ENCODE data around the gene GLI3.

The GLI3 gene

DNA sequence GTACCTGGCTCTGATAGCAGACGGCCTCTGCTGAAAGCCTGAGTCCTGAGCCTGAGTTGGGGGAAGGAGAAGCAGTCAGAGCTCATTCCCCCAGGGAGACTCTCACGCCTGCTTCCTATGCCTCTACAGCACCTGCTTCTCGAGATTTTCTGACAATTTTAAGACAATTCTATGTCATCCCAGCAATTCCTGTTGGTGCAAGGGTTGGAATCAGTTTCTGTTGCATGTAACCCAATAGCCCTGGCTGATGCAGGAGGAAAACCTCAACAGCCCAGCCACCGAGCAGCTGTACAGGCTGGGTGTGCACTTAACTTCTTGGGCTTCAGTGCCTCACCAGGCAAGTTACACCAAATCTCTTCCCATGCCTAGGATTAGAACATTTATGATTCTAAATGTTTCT is 134.7 kb downstream of the GLI3 start:
- no peak for TF ChIP-seq ZNF140 (tag by site-specific recombination; IDR thresholded peaks at IDR 0.05)
- TF ChIP-seq ZFP41 (tag by site-specific recombination; IDR thresholded peaks at IDR 0.05; ENCODE audit: borderline replicate concordance) = no peak
- no peak for TF ChIP-seq ZFP37 (tag by site-specific recombination; IDR thresholded peaks at IDR 0.05)
- no peak for TF ChIP-seq ZNF114 (tag by site-specific recombination; IDR thresholded peaks at IDR 0.05)
- TF ChIP-seq ZNF529 (tag by site-specific recombination; IDR thresholded peaks at IDR 0.05; ENCODE audit: insufficient replicate concordance) = no peak
- no peak for TF ChIP-seq ZNF132 (tag by site-specific recombination; IDR thresholded peaks at IDR 0.05; ENCODE audit: borderline replicate concordance)
- no peak for TF ChIP-seq ZNF2 (tag by site-specific recombination; IDR thresholded peaks at IDR 0.05)
- no peak for TF ChIP-seq IKZF3 (tag by site-specific recombination; IDR thresholded peaks at IDR 0.05)
- TF ChIP-seq ZNF449 (tag by site-specific recombination; IDR thresholded peaks at IDR 0.05) = no peak
- no peak for TF ChIP-seq ZNF48 (tag by site-specific recombination; IDR thresholded peaks at IDR 0.05)
- no peak for TF ChIP-seq KLF1 (tag by site-specific recombination; IDR thresholded peaks at IDR 0.05)
- no peak for TF ChIP-seq ZNF324 (tag by site-specific recombination; IDR thresholded peaks at IDR 0.05)
- CTCF ChIA-PET = no interaction called here
- peaks cover 11% of the 10 kb centered on the region for H3K4me1 ChIP-seq (ENCODE audit: control insufficient read depth, insufficient read depth, low read length)
- no peak overlapping the region for H3K27ac ChIP-seq (ENCODE audit: extremely low read depth, low read depth, low read length)
- no peak overlapping the region for H3K4me3 ChIP-seq (ENCODE audit: low read depth, low read length)
- no peaks in the 10 kb centered on the region for H3K9me3 ChIP-seq (ENCODE audit: control insufficient read depth, insufficient read depth, low read depth, low read length)
- H3K36me3 ChIP-seq (ENCODE audit: control insufficient read depth in 2 of 2, insufficient read depth in 1 of 2, low read length in 2 of 2) = no peaks in the 10 kb centered on the region
- POLR2A ChIA-PET = no interaction called here

- TF ChIP-seq ZSCAN23 (tag by site-specific recombination; IDR thresholded peaks at IDR 0.05) = no peak
- TF ChIP-seq ZNF561 (tag by site-specific recombination; IDR thresholded peaks at IDR 0.05; ENCODE audit: borderline replicate concordance) = no peak
- TF ChIP-seq ZNF701 (tag by site-specific recombination; IDR thresholded peaks at IDR 0.05) = no peak
- no peak for TF ChIP-seq OVOL3 (tag by site-specific recombination; IDR thresholded peaks at IDR 0.05)
- TF ChIP-seq ZNF423 (tag by site-specific recombination; IDR thresholded peaks at IDR 0.05) = no peak
- no peak for TF ChIP-seq ZFHX2 (tag by site-specific recombination; conservative IDR thresholded peaks at IDR 0.05)
- TF ChIP-seq ZNF350 (tag by site-specific recombination; IDR thresholded peaks at IDR 0.05) = no peak
- TF ChIP-seq ATF2 (tag by site-specific recombination; IDR thresholded peaks at IDR 0.05; ENCODE audit: low read depth) = no peak
- no peak for TF ChIP-seq ZNF426 (tag by site-specific recombination; IDR thresholded peaks at IDR 0.05)
- H3K4me1 ChIP-seq (ENCODE audit: control insufficient read depth, insufficient read depth, low read length) = peaks cover 16% of the 10 kb centered on the region
- H3K9me3 ChIP-seq (ENCODE audit: control insufficient read depth, insufficient read depth, low read depth, low read length) = no peaks in the 10 kb centered on the region
- H3K4me3 ChIP-seq (ENCODE audit: low read depth, low read length) = no peak overlapping the region
- POLR2A ChIA-PET = no interaction called here
- H3K27ac ChIP-seq (ENCODE audit: extremely low read depth, low read depth, low read length) = no peak overlapping the region
- CTCF ChIA-PET = interaction anchor here (0.6 to 0.7 kb wide), 3 partner anchors 33 to 123 kb away, joined by 3 to 4 read pairs (median 3); no protein-coding TSS in a partner anchor
- H3K36me3 ChIP-seq (ENCODE audit: control insufficient read depth in 2 of 2, insufficient read depth in 1 of 2, low read length in 2 of 2) = no peaks in the 10 kb centered on the region
Measured at GRCh38 chr7:42100156-42100508, 136.9 kb downstream of the GLI3 start.
